Measurements from ENCODE around the gene BET1L. TPM values are rescaled to one million over a fixed set of nuclear protein-coding genes. Genes with fewer than 3 reads are reported as not detected.
"Not testable (repeated sequence)": the region's sequence is repeated elsewhere in the genome, so short reads cannot be mapped to it uniquely, and the experiment has no call there.

The BET1L gene
- total and polyA plus RNA-seq, 2 experiments from 2014 or later, result 27.2 to 76.6 TPM

DNA sequence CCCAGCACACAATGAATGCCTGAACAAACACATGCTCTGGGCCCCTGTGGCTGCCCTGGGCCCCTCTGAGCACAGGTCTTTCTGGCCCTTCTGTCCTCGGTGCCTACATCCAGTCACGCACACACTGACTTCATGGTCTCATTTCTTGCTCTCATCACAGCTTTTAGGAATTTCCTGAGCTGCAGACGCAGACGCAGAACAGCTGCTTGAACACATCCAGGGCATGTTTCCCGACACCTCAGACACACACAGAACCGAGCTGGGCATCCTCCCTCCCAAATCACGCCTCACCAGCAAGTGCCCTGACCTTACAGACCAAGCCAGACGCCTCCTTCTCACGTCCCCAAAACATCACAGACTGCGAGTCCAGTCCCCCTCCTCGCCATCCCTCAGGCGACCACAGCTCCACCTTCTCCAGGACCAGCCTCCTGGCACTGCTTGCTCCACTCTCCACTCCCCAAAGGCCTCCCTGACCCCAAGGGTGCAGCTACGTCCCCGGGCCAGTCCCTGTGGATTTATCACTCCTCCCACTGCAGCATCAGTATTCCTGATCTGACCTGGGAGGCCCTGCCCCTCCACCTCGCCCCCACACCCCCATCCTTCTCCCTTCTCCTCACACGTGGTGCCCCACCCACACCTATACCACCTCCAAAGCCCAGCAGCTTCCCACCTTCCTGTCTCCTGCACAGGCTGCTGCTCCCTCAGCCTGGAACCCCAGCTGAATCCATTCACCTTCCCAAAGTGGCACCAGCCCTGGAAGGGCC, 16.0 kb upstream of the BET1L start:
- no peak for TF ChIP-seq EZH2phosphoT487 (IDR thresholded peaks at IDR 0.05; ENCODE audit: insufficient read depth, low read depth)
- no peak for TF ChIP-seq EZH2 (IDR thresholded peaks at IDR 0.05; ENCODE audit: insufficient read depth, poor library complexity, severe bottlenecking)
- Histone ChIP-seq H3K9me3 (ENCODE audit: low read depth) (no peaks in the 10 kb centered on the region), H3K4me3 (no peak overlapping the region), H3K79me2 (ENCODE audit: insufficient read depth) (peaks cover 27% of the 10 kb centered on the region), H3K4me1 (ENCODE audit: insufficient read depth) (no peaks in the 10 kb centered on the region), H3K4me2 (ENCODE audit: unreplicated experiment) (no peak overlapping the region), H3K9ac (no peak overlapping the region), H3K27me3 (replicated peaks; ENCODE audit: insufficient read depth) (no peaks in the 10 kb centered on the region), H3F3A (ENCODE audit: insufficient read depth) (no peaks in the 10 kb centered on the region), H4K20me1 (ENCODE audit: insufficient read depth) (no peaks in the 10 kb centered on the region), H3K27ac (no peak overlapping the region), H2AFZ (no peak overlapping the region), H3K36me3 (ENCODE audit: low read depth) (no peaks in the 10 kb centered on the region), H3K9me2 (ENCODE audit: insufficient read depth) (no peaks in the 10 kb centered on the region)
- in situ Hi-C loops (cut with MboI), result no loop called here
- no peak for DNase-seq
- WGBS, 2 experiments (ENCODE audit: low coverage in 1 of 2, low lambda C conversion rate in 2 of 2, missing lambda C conversion rate in 2 of 2), result 72 to 74% methylated on average over 13 to 16 of the region's 16 CpGs

- WGBS, 2 experiments (ENCODE audit: low coverage in 1 of 2, low lambda C conversion rate in 2 of 2, missing lambda C conversion rate in 2 of 2), result 96 to 97% methylated on average over 14 of the region's 14 CpGs
- no peaks in the 10 kb centered on the region for H3K9me3 ChIP-seq (ENCODE audit: low read depth)
Measured at GRCh38 chr11:221998-222789, 15.0 kb upstream of the BET1L start.

DNA sequence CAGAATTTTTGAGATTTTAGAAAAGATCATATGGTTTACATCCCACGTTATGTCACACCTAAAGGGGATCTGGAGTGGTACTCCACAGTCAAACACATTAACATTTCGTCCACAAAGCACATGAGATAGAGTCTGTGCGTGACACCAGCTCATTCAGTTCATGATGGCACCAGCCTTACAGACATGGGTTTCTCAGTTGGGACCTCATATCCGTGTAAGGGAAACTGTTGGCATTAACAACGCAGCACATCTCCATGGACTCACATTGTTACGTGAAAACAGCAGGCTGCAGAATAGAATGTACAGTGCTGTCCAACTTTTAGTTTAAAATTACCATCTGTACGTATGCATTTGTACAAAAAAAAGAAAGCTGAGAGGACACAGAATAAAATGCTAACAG, 14.3 kb upstream of the BET1L start:
- no peaks in the 10 kb centered on the region for H3K4me1 ChIP-seq (ENCODE audit: insufficient read depth)

More at GRCh38 chr11:221998-222789, 15.0 kb upstream of the BET1L start:
- H3K36me3 ChIP-seq (ENCODE audit: low read depth), result no peaks in the 10 kb centered on the region
- H3K4me3 ChIP-seq, result no peak overlapping the region
- no peak overlapping the region for H3K27ac ChIP-seq
- DNase-seq, result no peak
- peaks cover 7% of the 10 kb centered on the region; the same call in 1 of the 2 replicates for H3F3A ChIP-seq (ENCODE audit: insufficient read depth)
- no peak overlapping the region for H3K4me2 ChIP-seq (ENCODE audit: unreplicated experiment)
- H3K9me2 ChIP-seq (ENCODE audit: insufficient read depth), result no peaks in the 10 kb centered on the region
- in situ Hi-C loops (cut with MboI), result no loop called here
- no peaks in the 10 kb centered on the region for H3K27me3 ChIP-seq (replicated peaks; ENCODE audit: insufficient read depth)
- peaks cover 19% of the 10 kb centered on the region; the same call in 1 of the 2 replicates for H3K79me2 ChIP-seq (ENCODE audit: insufficient read depth)
- no peaks in the 10 kb centered on the region for H4K20me1 ChIP-seq (ENCODE audit: insufficient read depth)
- no peaks in the 10 kb centered on the region for H3K4me1 ChIP-seq (ENCODE audit: insufficient read depth)
- no peak overlapping the region for H2AFZ ChIP-seq
- TF ChIP-seq EZH2phosphoT487 (IDR thresholded peaks at IDR 0.05; ENCODE audit: insufficient read depth, low read depth) (no peak), EZH2 (IDR thresholded peaks at IDR 0.05; ENCODE audit: insufficient read depth, poor library complexity, severe bottlenecking) (no peak)
- H3K9ac ChIP-seq, result no peak overlapping the region

GRCh38 chr11:220641-221215, 13.5 kb upstream of the BET1L start:
- H3K9me2 ChIP-seq (ENCODE audit: insufficient read depth); H3K4me1 ChIP-seq (ENCODE audit: insufficient read depth); H3K36me3 ChIP-seq (ENCODE audit: low read depth); H3K9ac ChIP-seq; H2AFZ ChIP-seq; in situ Hi-C loops (cut with MboI); H4K20me1 ChIP-seq (ENCODE audit: insufficient read depth); H3K27me3 ChIP-seq (replicated peaks; ENCODE audit: insufficient read depth); H3K9me3 ChIP-seq (ENCODE audit: low read depth); H3K4me3 ChIP-seq; DNase-seq; H3K4me2 ChIP-seq (ENCODE audit: unreplicated experiment); H3K27ac ChIP-seq: not testable (repeated sequence)
- WGBS, 2 experiments (ENCODE audit: low coverage in 1 of 2, low lambda C conversion rate in 2 of 2, missing lambda C conversion rate in 2 of 2), result 96 to 100% methylated on average over 2 to 3 of the region's 3 CpGs
- peaks cover 17% of the 10 kb centered on the region; the same call in 1 of the 2 replicates for H3F3A ChIP-seq (ENCODE audit: insufficient read depth)
- H3K79me2 ChIP-seq (ENCODE audit: insufficient read depth), result 0 out of 2 replicates have a peak, but pooled peaks cover 12% of the 10 kb centered on the region

More for the DNA sequence above, 14.3 kb upstream of the BET1L start:
- H3F3A ChIP-seq (ENCODE audit: insufficient read depth), result peaks cover 9% of the 10 kb centered on the region; the same call in 1 of the 2 replicates
- H3K9me2 ChIP-seq (ENCODE audit: insufficient read depth), result no peaks in the 10 kb centered on the region
- no peak for DNase-seq
- no peak overlapping the region for H3K4me2 ChIP-seq (ENCODE audit: unreplicated experiment)
- 0 out of 2 replicates have a peak, but pooled peaks cover 13% of the 10 kb centered on the region for H3K79me2 ChIP-seq (ENCODE audit: insufficient read depth)
- H2AFZ ChIP-seq, result no peak overlapping the region
- no peaks in the 10 kb centered on the region for H4K20me1 ChIP-seq (ENCODE audit: insufficient read depth)
- H3K4me3 ChIP-seq, result no peak overlapping the region
- no peak overlapping the region for H3K9ac ChIP-seq
- H3K9me3 ChIP-seq (ENCODE audit: low read depth), result no peaks in the 10 kb centered on the region
- no peak overlapping the region for H3K27ac ChIP-seq
- TF ChIP-seq EZH2phosphoT487 (IDR thresholded peaks at IDR 0.05; ENCODE audit: insufficient read depth, low read depth) (no peak), EZH2 (IDR thresholded peaks at IDR 0.05; ENCODE audit: insufficient read depth, poor library complexity, severe bottlenecking) (no peak)
- in situ Hi-C loops (cut with MboI), result no loop called here
- no peaks in the 10 kb centered on the region for H3K36me3 ChIP-seq (ENCODE audit: low read depth)
- H3K27me3 ChIP-seq (replicated peaks; ENCODE audit: insufficient read depth), result no peaks in the 10 kb centered on the region
- WGBS, 2 experiments (ENCODE audit: low coverage in 1 of 2, low lambda C conversion rate in 2 of 2, missing lambda C conversion rate in 2 of 2), result 83 to 87% methylated on average over 7 of the region's 7 CpGs

Data from GM23248 (cell line).